PFSK-1 (cell line): ENCODE results near the gene MPP4.

Experiments used
- FOXP2 ChIP-seq: optimal IDR thresholded peaks from 2 replicates; pipeline ENCODE3; 2011; ENCODE audit warnings: borderline replicate concordance, control low read depth, inconsistent platforms; ENCODE audit not compliant: insufficient read depth; ENCODE audit errors: extremely low read length, extremely low read depth
- POLR2AphosphoS5 ChIP-seq: IDR thresholded peaks from 2 replicates; pipeline ENCODE4 v1.6.1; 2012; ENCODE audit warnings: low read depth, mild to moderate bottlenecking, control low read depth, low read length, moderate library complexity
- SIN3A ChIP-seq: IDR thresholded peaks from 2 replicates; pipeline ENCODE4 v1.6.1; 2012; ENCODE audit warnings: mild to moderate bottlenecking, low read length, moderate library complexity, borderline replicate concordance; ENCODE audit not compliant: insufficient read depth
- TAF1 ChIP-seq: IDR thresholded peaks from 2 replicates; pipeline ENCODE4 v1.6.1; 2012; ENCODE audit warnings: low read length, control low read depth, borderline replicate concordance; ENCODE audit not compliant: insufficient read depth
- TF ChIP-seq, protein P1 (sequence below), 2 experiments: IDR thresholded peaks; 2 replicates each; pipeline versions ENCODE4 v1.6.1 to v1.8.0; 2011 to 2012; ENCODE audit warnings: low read depth in 2 of 2, low read length in 2 of 2, control low read depth in 1 of 2, inconsistent platforms in 1 of 2, mild to moderate bottlenecking in 1 of 2, moderate library complexity in 1 of 2; ENCODE audit not compliant: insufficient read depth in 1 of 2

MPP4 gene

GRCh38 chr2:201697899-201698298 is 545 bp downstream of the MPP4 start:
- TF ChIP-seq TAF1, result no peak
- TF ChIP-seq SIN3A, result no peak
- no peak for TF ChIP-seq FOXP2
- no peak for TF ChIP-seq POLR2AphosphoS5
- TF ChIP-seq, protein P1, sequence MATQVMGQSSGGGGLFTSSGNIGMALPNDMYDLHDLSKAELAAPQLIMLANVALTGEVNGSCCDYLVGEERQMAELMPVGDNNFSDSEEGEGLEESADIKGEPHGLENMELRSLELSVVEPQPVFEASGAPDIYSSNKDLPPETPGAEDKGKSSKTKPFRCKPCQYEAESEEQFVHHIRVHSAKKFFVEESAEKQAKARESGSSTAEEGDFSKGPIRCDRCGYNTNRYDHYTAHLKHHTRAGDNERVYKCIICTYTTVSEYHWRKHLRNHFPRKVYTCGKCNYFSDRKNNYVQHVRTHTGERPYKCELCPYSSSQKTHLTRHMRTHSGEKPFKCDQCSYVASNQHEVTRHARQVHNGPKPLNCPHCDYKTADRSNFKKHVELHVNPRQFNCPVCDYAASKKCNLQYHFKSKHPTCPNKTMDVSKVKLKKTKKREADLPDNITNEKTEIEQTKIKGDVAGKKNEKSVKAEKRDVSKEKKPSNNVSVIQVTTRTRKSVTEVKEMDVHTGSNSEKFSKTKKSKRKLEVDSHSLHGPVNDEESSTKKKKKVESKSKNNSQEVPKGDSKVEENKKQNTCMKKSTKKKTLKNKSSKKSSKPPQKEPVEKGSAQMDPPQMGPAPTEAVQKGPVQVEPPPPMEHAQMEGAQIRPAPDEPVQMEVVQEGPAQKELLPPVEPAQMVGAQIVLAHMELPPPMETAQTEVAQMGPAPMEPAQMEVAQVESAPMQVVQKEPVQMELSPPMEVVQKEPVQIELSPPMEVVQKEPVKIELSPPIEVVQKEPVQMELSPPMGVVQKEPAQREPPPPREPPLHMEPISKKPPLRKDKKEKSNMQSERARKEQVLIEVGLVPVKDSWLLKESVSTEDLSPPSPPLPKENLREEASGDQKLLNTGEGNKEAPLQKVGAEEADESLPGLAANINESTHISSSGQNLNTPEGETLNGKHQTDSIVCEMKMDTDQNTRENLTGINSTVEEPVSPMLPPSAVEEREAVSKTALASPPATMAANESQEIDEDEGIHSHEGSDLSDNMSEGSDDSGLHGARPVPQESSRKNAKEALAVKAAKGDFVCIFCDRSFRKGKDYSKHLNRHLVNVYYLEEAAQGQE (IDR thresholded peaks at IDR 0.05; ENCODE audit: insufficient read depth in 1 of 2, low read depth in 2 of 2, low read length in 2 of 2), result no peak

GRCh38 chr2:201696151-201696659 is 2.2 kb downstream of the MPP4 start:
- TF ChIP-seq, protein P1 (IDR thresholded peaks at IDR 0.05; ENCODE audit: insufficient read depth in 1 of 2, low read depth in 2 of 2, low read length in 2 of 2), result 0 out of 4 replicates have a peak, but pooled peaks of 1 of the 2 experiments have one; percentile 12
- no peak for TF ChIP-seq SIN3A

DNA sequence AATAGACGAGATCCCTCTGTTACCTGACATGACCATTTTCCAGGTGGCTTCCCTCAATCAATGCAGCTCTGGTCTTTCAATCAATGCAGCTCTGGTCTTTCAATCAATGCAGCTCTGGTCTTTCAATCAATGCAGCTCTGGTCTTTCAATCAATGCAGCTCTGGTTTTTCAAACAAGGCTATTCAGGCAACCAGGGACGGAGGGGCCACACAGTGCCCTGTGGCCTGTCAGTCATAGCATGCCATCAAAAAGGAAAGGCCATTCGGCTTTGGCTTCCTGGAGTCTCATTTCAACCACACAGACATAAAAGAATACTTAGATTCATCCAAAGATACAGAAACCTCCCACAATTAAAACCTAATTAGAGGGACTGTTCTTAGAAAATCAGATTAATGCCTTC is 13.3 kb downstream of the MPP4 start:
- TF ChIP-seq FOXP2, result no peak
- TF ChIP-seq, protein P1 (IDR thresholded peaks at IDR 0.05; ENCODE audit: insufficient read depth in 1 of 2, low read depth in 2 of 2, low read length in 2 of 2), result no peak
- TF ChIP-seq TAF1, result no peak
- no peak for TF ChIP-seq POLR2AphosphoS5
- TF ChIP-seq SIN3A, result no peak

GRCh38 chr2:201680743-201681142 is 17.7 kb downstream of the MPP4 start:
- no peak for TF ChIP-seq FOXP2
- TF ChIP-seq SIN3A, result no peak
- TF ChIP-seq, protein P1 (IDR thresholded peaks at IDR 0.05; ENCODE audit: insufficient read depth in 1 of 2, low read depth in 2 of 2, low read length in 2 of 2), result no peak
- TF ChIP-seq TAF1, result no peak
- TF ChIP-seq POLR2AphosphoS5, result no peak

DNA sequence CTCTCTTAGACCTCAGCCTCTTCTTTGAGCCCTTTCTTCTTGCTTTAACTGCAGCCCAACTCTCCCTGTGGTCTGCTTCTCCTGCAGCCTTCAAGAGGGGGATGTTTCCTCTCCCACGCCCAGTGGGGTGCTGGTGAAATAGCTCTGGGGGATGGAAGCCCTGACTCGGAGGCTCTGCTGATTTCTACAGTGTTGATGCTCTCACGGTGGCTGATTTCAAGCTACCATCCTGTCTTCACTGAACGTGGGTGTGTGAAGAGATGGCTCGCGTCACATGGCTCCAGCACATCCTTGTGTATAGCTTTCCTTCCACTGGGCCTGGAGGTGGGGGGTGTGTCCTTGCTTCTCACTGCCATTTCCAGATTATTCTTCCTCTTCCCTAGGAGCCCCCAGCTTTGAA is 20.0 kb downstream of the MPP4 start:
- TF ChIP-seq FOXP2, result no peak
- no peak for TF ChIP-seq SIN3A
- no peak for TF ChIP-seq TAF1
- no peak for TF ChIP-seq POLR2AphosphoS5
- TF ChIP-seq, protein P1 (IDR thresholded peaks at IDR 0.05; ENCODE audit: insufficient read depth in 1 of 2, low read depth in 2 of 2, low read length in 2 of 2), result no peak
